Uterus (tissue), 4 donors: Measurements from ENCODE around the gene GOLGA5. TPM values are rescaled to one million over a fixed set of nuclear protein-coding genes. Genes with fewer than 3 reads are reported as not detected.

ENCODE experiments used
- DNase-seq, 2 donors: peaks; one replicate each; pipeline ENCODE4 v3.0.0-alpha.2; 2019 to 2020
- H3K27ac ChIP-seq, 2 donors: fragments of 200-600 bp; sonication (generic); 1 replicate in 1 of 2; 2 replicates in 1 of 2; pipeline ENCODE4 v1.5.1; 2016 to 2018
- H3K27me3 ChIP-seq, 2 donors: fragments of 200-600 bp; sonication (generic); one replicate each; pipeline ENCODE4 v1.5.1; 2018 to 2019; ENCODE audit warnings: control low read depth in 1 of 2
- H3K36me3 ChIP-seq, 2 donors: fragments of 200-600 bp; sonication (generic); one replicate each; pipeline ENCODE4 v1.5.1; 2019; ENCODE audit warnings: control low read depth in 1 of 2
- H3K4me1 ChIP-seq, 2 donors: fragments of 200-600 bp; sonication (generic); one replicate each; pipeline ENCODE4 v1.5.1; 2018 to 2019; ENCODE audit warnings: control low read depth in 1 of 2
- H3K4me3 ChIP-seq, 2 donors: fragments of 200-600 bp; sonication (generic); 1 replicate in 1 of 2; 2 replicates in 1 of 2; pipeline ENCODE4 v1.5.1; 2018 to 2019; ENCODE audit warnings: mild to moderate bottlenecking in 1 of 2
- H3K9me3 ChIP-seq, 2 donors: fragments of 200-600 bp; sonication (generic); one replicate each; pipeline ENCODE4 v1.5.1; 2019; ENCODE audit warnings: control low read depth in 1 of 2
- POLR2A ChIP-seq, 2 donors: fragments of 450-650 bp; IDR thresholded peaks; one replicate each; pipeline ENCODE4 v1.6.1; 2016; ENCODE audit warnings: antibody characterized with exemption in 2 of 2, mild to moderate bottlenecking in 1 of 2, moderate library complexity in 1 of 2
- intact Hi-C: fragments of 100-400 bp; cut with DNase I; formaldehyde crosslinking; loops from one replicate; pipeline ENCODE4 v1.15.1; 2023; ENCODE audit warnings: low total_unique reads
- total RNA-seq, 4 donors: library from RNA; depleted of rRNA in 3 of 4; stranded (reverse); fragments of >200 nt in 3 of 4; gene quantifications; one replicate each; pipeline versions ENCODE4 v1.1.0 to v1.2.4, GENCODE V29; 2014 to 2023
- TF ChIP-seq, protein P1 (sequence below), 4 experiments: fragments of 200-600 bp in 2 of 4; fragments of 450-650 bp in 2 of 4; sonication (generic) in 2 of 4; IDR thresholded peaks; one replicate each; pipeline ENCODE4 v1.5.1; 2016 to 2019; ENCODE audit warnings: antibody characterized with exemption in 4 of 4, mild to moderate bottlenecking in 2 of 4, moderate library complexity in 1 of 4
- donor health status: DM: yes; HTN: yes; CAD: no.

The GOLGA5 gene
- total RNA-seq, 4 donors from 2014 or later, result 30.3 to 63.0 (median 46.6) TPM

DNA sequence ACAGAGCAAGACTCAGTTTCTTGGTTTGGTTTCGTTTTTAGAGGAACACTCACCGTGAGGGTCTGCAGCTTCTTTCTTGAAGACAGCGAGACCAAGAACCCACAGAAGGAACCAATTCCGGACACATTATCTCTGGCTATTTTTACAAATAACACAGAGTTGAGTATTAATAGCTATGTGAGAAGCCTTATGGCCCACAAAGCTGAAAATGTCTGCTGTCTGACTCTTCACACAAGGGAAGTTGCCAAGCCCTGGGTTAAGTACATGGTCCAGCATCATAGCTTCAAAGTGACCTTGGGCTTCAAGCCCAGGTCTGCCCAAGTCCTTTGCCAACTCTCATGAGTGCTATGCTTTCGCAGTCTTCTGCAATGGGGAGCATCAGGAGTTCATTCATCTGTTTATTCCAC is 43.1 kb upstream of the GOLGA5 start:
- Histone ChIP-seq H3K4me1 (no peaks in the 10 kb centered on the region), H3K36me3 (no peaks in the 10 kb centered on the region), H3K27me3 (no peaks in the 10 kb centered on the region), H3K9me3 (no peaks in the 10 kb centered on the region), H3K4me3 (no peak overlapping the region), H3K27ac (no peak overlapping the region)
- TF ChIP-seq, protein P1, sequence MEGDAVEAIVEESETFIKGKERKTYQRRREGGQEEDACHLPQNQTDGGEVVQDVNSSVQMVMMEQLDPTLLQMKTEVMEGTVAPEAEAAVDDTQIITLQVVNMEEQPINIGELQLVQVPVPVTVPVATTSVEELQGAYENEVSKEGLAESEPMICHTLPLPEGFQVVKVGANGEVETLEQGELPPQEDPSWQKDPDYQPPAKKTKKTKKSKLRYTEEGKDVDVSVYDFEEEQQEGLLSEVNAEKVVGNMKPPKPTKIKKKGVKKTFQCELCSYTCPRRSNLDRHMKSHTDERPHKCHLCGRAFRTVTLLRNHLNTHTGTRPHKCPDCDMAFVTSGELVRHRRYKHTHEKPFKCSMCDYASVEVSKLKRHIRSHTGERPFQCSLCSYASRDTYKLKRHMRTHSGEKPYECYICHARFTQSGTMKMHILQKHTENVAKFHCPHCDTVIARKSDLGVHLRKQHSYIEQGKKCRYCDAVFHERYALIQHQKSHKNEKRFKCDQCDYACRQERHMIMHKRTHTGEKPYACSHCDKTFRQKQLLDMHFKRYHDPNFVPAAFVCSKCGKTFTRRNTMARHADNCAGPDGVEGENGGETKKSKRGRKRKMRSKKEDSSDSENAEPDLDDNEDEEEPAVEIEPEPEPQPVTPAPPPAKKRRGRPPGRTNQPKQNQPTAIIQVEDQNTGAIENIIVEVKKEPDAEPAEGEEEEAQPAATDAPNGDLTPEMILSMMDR (IDR thresholded peaks at IDR 0.05), result no peak
- TF ChIP-seq POLR2A (IDR thresholded peaks at IDR 0.05), result no peak
- DNase-seq, result no peak
- intact Hi-C loops, result no loop called here

DNA sequence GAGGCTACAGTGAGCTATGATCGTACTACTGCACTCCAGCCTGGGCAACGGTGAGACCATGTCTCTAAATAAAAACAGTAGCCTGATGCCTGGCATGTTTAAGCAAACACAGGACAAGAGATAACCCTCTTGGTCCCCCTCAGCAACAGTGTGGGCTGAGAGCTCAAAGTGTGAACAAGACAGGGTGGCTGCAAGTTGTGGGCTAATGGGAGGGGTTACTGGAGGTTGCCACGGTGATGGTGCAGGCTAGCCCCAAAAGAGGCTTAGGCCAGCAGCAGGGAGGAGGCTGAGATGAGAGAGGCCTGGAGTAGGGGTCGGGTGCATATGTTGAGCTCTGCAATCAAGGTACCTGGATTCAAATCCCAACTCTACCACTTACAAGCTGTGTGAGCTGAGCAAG is 42.3 kb upstream of the GOLGA5 start:
- Histone ChIP-seq H3K27me3 (no peaks in the 10 kb centered on the region), H3K4me1 (no peaks in the 10 kb centered on the region), H3K4me3 (no peak overlapping the region), H3K27ac (no peak overlapping the region), H3K9me3 (no peaks in the 10 kb centered on the region), H3K36me3 (no peaks in the 10 kb centered on the region)
- intact Hi-C loops, result no loop called here
- no peak for DNase-seq
- TF ChIP-seq, protein P1 (IDR thresholded peaks at IDR 0.05), result no peak
- no peak for TF ChIP-seq POLR2A (IDR thresholded peaks at IDR 0.05)

DNA sequence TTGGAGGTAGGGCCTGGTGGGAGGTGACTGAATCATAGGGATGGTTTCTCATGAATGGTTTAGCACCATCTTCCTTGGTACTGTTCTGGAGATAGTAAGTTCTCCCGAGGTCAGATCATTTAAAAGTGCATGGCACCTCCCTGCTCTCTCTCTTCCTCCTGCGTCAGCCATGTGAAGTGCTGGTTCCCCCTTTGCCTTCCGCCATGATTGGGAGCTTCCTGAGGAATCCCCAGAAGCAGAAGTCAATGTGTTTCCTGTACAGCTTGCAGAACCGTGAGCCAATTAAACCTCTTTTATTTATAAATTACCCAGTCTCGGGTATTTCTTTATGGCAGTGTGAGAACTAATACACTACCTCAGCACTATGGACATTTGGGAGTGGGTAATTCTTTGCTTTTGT is 40.9 kb upstream of the GOLGA5 start:
- H3K4me3 ChIP-seq, result no peak overlapping the region
- TF ChIP-seq POLR2A (IDR thresholded peaks at IDR 0.05), result no peak
- TF ChIP-seq, protein P1 (IDR thresholded peaks at IDR 0.05), result no peak
- intact Hi-C loops, result no loop called here
- no peaks in the 10 kb centered on the region for H3K36me3 ChIP-seq
- no peaks in the 10 kb centered on the region for H3K4me1 ChIP-seq
- no peaks in the 10 kb centered on the region for H3K27me3 ChIP-seq
- no peak overlapping the region for H3K27ac ChIP-seq
- no peak for DNase-seq
- no peaks in the 10 kb centered on the region for H3K9me3 ChIP-seq

DNA sequence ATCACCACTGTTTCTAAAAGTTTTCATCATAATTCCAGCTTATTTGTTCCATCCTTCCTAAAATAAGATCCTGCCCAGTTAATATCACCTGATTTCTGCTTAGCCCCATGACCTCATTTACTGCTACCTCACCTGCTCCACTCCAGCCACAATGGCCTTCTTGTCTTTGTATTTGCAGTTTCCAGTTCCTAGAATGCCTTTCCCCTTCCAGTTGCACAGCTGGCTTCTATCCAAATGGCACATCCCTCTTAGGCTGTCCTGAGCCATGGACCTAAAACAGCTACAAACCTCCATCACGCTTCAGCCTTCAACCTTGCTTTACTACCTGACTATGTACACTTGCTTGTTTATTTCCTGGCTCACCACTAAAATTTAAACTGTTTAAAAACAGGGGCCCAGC is 39.1 kb upstream of the GOLGA5 start:
- no peak overlapping the region for H3K4me3 ChIP-seq
- no peaks in the 10 kb centered on the region for H3K4me1 ChIP-seq
- DNase-seq, result no peak
- H3K27me3 ChIP-seq, result no peaks in the 10 kb centered on the region
- TF ChIP-seq, protein P1 (IDR thresholded peaks at IDR 0.05), result no peak
- TF ChIP-seq POLR2A (IDR thresholded peaks at IDR 0.05), result no peak
- intact Hi-C loops, result no loop called here
- H3K27ac ChIP-seq, result no peak overlapping the region
- H3K9me3 ChIP-seq, result no peaks in the 10 kb centered on the region
- H3K36me3 ChIP-seq, result no peaks in the 10 kb centered on the region

DNA sequence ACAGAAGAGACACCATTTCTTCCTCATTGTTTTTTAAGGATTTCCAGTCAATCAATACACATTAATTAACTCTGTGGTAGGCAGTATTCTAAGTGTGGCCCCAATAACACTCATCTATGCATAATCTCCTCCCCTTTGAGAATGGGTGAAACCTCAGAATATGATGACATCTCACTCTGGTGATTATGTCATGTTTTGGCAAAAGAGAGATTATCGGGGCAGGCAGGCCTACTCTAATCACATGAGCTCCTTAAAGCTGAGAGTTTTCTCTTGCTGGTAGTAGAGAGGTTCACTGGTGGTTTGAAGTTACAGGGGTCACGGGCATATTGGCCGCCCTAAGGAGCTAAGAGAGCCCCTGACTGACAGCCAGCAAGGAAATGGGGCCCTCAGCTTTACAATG is 38.6 kb upstream of the GOLGA5 start:
- H3K36me3 ChIP-seq, result no peaks in the 10 kb centered on the region
- H3K27ac ChIP-seq, result no peak overlapping the region
- no peaks in the 10 kb centered on the region for H3K4me1 ChIP-seq
- no peak for DNase-seq
- no peak for TF ChIP-seq POLR2A (IDR thresholded peaks at IDR 0.05)
- TF ChIP-seq, protein P1 (IDR thresholded peaks at IDR 0.05), result no peak
- intact Hi-C loops, result no loop called here
- H3K4me3 ChIP-seq, result no peak overlapping the region
- no peaks in the 10 kb centered on the region for H3K27me3 ChIP-seq
- H3K9me3 ChIP-seq, result no peaks in the 10 kb centered on the region
